ENCODE results near the gene ANKRD40CL.
A peak's percentile ranks its signal among the peaks of the same experiment; 100 is the strongest.
"Not testable (repeated sequence)": the region's sequence is repeated elsewhere in the genome, so short reads cannot be mapped to it uniquely, and the experiment has no call there.

Gene ANKRD40CL

DNA sequence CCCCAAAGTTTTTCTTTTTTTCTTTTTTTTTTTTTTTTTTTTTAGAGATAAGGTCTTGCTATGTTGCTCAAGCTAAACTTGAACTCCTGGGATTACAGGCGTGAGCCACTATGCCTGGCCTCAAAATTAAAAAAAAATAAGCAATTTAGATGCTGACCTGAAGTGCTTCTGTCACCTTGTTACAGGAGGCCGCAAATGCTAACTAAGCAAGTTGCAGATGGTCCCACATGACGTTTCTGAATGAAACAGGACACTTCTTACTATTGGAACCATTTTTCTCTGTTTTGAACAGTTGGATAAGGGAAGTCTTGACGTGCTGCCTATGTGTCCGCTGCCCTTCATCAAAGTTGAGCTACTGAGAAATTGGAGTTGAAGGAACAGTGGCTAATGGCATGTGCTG is 8.8 kb downstream of the ANKRD40CL start:
- no peak for DNase-seq

DNA sequence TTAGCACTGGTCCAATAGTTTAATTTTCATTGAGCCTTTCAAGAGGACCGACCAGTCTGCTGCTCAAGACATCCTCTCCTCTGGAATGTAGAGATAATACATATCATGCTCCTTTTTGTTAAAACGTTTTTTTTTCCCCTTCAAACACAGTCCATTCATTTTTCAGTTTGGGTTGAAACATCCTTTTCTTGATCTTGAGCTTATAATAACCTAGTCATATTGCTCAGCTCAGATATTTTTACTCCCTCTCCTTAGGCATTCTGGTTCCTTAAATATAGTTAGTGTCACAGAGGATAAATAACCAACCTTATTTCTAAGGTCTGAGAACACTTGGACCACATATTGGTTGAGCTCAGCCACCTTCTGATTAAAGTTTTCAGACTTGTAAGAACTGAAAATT is 12.8 kb downstream of the ANKRD40CL start:
- DNase-seq: no peak

DNA sequence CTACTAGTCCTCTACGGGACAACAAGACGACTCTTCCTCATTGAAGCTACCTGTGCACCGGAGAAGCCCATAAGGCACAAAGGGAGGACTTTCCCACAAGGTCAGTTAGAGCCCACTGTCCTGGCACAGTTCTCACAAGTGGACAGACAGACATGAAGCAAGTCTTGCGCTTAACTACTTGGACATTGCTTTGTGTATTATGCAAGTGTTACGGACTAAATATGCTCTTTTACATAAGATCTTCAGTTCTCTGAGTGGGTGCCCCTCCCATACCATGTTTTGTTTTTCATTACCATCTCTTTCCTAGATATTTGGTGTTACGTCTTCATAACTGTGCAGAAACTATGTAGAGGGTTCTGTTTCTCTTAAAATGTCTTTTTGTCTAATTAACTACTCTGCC is 18.1 kb downstream of the ANKRD40CL start:
- no peak for DNase-seq

DNA sequence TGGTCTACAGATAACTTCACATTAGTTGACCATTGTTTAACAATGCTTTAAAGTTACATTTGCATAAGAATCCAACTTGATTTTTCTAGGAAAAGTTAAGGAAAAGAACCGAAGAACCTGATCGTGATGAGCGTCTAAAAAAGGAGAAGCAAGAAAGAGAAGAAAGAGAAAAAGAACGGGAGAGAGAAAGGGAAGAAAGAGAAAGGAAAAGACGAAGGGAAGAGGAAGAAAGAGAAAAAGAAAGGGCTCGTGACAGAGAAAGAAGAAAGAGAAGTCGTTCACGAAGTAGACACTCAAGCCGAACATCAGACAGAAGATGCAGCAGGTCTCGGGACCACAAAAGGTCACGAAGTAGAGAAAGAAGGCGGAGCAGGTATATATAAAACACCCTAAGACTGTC is 21.7 kb downstream of the ANKRD40CL start:
- no peak for DNase-seq

DNA sequence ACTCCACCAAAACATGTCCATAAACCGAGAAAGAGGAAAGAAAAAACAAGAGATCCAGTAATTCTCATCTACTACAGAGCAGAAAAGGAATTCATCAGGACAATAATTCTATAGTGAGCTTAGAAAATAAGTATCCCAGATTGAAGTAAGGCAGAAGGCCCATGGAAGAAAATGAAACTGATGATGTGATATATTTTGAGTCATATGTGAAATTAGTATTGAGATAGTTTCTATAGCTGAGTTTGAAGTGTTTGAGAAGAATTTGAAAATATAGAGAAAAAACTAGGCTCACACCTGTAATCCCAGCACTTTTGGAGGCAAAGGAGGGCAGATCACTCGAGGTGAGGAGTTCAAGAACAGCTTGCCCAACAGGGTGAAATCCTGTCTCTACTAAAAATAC is 28.2 kb downstream of the ANKRD40CL start:
- DNase-seq: no peak

DNA sequence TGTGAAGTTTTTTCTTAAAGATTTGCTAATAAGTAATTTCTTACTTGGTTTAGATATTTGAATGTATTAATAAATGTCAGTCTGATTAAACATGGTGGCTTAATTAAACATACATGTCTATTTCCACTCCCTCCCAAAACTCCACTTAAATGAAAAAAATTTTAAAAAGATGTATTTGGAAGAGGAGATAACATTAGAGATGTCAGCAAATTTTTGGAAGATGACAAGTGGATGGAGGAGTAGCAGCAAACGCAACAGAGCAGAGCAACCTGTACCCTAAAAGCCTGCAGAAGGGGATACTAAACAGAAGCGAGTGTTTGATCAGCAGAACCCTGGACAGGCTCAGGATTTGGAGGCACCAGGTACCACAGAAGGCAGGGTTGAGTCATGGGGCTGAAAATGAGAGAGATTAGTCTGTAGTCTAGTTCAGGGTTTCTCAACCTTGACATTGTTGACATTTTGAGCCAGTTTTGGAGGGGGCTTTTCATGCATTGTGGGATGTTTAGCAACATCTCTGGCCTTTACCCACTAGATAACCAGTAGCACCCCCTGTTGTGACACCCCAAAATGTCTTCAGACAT is 30.1 kb downstream of the ANKRD40CL start:
- DNase-seq: no peak

DNA sequence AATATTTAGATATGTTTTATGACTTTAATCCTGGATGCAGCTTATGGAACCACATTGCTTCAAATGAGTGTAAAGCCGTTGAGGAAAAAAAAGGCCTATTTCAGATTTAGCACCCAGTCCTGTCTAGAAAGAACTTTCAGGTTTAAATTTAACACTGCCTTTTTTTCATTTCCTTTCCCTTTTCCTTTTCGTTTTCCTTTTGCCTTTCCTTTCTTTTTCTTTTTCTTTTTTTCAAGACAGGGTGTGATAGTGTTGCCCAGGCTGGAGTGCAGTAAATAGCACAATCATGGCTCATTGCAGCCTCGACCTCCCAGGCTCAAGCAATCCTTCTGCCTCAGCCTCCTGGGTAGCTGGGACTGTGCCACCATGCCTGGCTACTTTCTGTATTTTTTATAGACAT is 32.0 kb downstream of the ANKRD40CL start:
- no peak for DNase-seq

DNA sequence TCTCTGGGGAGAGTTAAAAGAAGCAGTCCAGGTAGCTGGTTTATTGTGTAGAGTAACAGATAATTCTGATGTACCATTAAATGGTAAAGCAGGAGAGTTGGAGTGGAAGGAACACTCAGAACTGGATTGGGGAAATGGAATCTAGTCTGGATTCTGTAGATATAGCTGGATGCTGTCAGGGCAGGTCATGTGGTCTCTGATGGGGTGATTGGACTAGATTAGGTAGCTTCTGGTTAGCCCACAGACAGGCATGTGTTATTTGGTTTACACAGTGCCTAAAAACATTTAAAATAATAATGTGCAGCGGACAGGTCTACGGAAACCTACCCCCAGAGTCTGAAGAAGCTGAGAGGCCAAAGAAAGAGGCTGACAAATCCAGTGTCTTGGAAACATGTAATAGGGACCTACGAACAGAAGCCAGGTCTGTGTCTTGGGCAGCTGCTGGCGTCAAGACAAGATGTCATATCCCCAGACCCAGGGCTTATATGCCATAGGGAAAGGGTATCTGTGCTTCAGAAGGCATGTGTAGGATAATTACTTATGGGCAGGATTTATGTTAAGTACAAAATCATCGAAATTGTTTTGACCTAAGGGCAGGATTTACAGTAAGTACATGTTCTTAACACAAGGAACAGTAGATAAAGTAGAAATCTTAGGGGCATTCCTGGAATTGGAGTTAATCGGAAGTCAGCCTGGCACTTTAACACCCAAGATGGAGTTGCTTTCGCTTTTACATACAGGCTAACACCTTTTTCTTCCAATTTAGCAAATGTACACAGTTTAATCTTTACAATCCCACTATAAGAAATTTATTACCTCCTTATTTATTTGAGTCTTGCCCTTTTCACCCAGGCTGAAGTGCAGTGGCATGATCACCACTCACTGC is 35.5 kb downstream of the ANKRD40CL start:
- DNase-seq: no peak

DNA sequence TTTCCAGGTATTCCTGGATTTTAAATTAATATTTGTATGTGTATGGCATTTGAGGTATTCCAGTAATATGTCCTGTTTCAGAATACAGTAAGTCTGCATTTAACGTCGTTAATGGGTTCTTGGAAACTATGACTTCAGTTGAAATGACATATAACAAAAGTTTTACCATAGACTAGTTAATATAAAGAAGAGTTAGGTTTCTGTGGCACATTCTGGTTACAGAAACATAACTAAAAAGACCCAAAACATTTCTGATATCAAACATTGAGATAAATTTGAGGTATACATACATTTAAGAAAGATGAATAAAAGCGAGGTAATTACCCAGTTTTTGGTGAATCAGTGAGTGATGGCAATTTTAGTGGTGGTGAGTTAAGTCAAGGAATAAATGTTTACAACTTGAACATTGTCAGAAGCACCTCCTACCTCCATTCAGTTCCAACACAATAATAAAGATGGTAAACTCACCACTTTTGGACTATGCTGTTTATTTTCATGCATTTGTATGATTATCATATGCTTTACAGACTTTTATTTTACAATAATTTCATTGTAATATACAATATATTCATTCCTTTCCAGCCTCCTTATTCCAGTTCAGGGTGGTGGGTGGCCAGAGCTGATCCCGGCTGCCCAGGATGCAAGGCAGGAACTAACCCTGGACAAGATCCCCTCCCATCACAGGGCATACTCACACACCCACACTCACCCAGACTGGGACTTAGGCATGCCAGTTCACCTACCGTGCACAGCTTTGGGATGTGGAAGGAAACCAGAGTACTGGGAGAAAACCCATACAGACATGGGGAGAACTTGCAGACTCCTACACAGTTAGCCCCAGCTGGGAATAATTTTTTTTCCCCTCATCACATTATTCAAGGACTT is 38.2 kb downstream of the ANKRD40CL start:
- DNase-seq: no peak

DNA sequence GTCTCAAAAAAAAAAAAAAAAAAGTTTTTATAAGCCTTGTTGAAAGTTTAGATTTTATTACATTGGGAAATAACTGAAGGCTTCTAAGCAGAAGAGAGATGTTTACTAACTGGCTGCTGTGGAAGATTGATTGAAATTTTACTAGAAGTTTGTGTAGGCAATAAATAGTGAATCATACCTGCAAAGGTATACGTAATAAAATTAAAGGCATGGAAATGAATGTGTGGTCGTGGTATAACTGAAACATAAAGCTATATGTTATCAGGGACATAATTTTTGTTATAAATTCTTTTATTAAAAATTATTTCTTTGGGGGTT is 39.2 kb downstream of the ANKRD40CL start:
- no peak for DNase-seq

DNA sequence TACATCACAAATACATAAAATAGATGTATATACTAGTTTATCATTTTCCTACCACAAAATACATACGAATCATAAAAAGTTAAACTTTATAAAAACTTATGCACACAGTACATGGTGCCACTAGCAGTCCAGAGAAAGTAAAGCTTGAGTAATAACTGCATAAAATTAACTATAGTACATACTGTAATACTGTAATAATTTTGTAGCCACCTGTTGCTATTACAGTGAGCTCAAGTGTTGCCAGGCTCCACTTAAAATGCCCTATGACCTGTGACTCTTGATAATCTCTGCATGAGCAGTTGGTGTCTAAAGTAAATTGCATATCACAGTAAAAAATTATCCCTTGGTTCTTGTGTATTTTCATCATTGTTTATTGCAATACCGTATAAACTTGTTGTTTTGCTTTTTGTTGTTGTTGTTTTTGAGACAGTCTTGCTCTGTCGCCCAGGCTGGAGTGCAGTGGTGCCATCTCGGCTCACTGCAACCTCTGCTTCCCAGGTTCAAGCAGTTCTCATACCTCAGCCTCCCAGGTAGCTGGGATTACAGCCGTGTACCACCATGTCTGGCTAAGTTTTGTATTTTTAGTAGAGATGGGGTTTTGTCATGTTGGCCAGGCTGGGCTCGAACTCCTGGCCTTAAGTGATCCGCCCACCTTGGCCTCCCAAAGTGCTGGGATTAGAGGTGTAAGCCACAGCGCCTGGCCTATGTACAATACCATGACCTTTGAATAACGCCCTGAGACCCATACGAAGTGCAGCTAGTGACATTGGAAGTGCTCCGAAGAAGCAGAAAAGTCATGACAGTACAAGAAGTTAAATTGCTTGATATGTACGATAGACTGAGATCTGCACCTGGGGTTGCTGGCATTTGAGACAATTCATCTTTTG is 41.3 kb downstream of the ANKRD40CL start:
- DNase-seq: no peak

DNA sequence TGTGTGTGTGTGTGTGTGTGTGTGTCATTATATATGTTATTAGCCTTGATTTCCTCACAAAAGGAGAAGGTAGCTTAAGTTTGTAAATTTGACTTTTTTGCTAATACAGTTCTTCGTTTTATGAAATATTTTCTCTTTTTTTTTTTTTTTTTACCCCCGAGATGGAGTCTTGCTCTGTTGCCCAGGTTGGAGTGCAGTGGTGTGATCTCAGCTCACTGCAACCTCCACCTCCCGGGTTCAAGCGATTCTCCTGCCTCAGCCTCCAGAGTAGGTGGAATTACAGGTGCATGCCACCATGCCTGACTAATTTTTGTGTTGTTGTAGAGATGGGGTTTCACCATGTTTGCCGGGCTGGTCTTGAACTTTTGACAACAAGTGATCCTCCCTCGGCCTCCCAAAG is 42.7 kb downstream of the ANKRD40CL start:
- not testable (repeated sequence) for DNase-seq

DNA sequence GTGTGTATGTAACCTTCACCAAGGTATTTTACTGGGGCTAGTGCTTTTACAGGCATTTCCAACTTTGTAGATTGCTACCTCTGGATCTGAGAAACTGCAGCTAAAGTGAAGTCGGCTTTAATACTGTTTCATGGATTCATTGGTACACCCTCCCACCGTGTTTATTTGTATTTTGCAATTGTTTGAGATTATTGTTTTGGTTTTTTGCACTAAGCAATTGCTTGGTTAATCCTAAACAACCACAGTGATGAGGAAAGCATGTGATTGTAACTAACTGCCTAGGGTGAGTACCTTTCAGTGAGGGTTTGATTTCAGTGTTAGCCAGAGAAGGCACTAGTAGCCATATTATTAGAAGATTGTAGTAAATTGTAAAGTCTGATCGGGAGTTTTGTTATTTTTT is 44.6 kb downstream of the ANKRD40CL start:
- DNase-seq: no peak

DNA sequence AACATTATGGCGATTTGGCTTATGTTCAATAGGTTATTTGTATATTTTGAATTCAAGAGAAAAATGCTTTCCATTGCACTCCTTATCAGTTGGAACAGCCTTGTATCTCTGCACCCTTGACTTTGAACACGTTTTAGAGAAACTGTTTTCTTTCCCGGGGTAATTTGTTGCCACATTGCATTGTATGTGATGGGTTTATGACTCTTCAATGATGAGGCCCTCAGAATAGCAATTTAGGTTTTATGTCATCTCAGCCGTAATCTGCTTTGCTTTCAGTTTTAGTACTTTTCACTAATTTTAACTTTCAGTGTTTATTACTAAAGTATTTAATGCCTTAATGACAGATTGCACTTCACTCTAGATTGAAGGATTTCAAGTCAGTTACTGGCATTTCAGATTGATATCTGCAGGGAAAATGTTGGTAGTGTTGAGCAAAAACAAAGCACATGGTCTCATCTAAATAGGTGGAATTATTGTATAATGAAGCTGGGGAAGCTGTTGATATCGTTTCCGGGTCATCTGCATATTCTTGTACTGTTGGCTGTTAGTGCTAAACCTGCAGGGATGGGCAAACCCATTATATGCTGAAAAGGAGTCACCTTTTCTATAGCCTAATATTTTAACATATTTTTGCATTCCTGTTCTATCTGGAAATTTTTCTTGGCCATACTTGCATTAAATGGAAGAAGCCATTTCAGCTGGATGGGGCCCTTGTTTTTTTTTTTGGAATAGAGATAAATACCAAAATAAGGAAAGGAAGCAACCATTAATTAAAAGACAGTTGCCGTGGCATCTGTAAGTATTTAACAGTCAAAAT is 45.9 kb downstream of the ANKRD40CL start:
- no peak for DNase-seq

DNA sequence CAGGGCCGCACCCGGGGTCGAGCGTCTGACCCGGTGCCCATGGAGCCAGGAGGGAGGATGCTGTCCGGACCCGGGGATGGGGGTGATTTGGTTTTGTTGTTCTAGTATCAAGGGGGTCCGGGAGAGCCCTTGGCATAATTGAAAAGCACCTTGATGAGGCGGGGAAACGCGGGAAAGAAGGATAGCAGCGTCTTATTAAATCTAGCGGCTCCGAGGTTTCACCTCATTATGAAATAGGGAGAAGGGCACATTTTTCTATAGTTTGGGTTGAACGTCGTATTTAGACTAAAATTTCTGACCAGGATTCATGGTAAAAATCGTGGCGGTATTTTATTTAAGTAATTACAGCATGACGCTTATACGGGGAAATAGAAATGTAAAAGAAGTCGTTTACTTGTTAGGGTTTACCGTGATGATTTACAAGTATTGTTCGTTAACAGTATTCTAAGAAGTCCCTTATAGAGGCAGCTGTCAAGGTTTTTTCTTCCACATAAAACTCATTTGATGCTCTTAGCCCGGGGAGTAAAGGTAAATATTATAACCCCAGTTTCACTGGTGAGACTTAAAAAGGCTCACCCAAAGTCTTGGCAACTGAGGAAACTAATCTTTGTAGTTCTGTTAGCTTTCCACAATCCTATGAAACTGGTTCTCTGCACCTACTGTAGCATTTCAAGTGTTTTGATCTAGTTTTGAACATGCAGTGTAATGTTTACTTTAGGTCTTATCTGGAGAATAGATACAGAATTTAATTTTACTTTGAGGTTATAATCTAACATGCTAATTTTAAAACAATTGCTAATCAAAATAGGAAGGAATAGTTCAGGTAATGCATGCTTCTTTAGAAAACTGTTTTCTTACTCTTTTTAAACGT is 47.2 kb downstream of the ANKRD40CL start:
- no peak for DNase-seq

DNA sequence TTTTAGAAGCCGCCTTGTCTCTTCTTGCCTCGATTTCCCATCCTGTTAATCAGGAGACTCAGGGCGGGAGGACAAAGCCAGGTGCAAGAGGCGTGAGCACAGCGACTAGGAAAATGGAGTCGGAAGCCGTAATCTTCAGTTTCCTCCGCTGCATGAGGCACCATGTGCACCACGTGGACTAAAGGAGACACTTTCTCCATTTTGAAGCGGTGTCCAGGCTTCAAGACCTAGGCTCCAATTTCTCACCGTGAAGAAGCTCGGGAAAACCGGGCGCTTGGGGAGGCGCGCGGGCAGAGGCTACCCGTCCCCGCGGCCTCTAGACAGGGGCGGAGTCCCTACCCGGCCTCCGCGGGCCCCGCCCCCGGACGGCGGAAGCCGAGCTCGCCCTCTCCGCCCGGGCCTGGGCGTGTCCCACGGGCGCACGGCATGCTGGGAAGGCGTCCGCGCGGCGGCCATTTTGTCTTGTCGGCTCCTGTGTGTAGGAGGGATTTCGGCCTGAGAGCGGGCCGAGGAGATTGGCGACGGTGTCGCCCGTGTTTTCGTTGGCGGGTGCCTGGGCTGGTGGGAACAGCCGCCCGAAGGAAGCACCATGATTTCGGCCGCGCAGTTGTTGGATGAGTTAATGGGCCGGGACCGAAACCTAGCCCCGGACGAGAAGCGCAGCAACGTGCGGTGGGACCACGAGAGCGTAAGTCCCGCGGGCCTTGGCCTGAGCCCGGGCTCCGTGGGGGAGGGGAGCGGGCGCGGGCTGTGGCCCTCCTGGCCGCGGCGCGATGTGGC is 48.0 kb downstream of the ANKRD40CL start, which contains the start of gene LUC7L3:
LUC7L3 (plus strand) TSS at position 460 of the 780 bp plus-strand sequence; CDS start at position 590, 130 bp downstream.
- DNase-seq: peak; percentile 98

DNA sequence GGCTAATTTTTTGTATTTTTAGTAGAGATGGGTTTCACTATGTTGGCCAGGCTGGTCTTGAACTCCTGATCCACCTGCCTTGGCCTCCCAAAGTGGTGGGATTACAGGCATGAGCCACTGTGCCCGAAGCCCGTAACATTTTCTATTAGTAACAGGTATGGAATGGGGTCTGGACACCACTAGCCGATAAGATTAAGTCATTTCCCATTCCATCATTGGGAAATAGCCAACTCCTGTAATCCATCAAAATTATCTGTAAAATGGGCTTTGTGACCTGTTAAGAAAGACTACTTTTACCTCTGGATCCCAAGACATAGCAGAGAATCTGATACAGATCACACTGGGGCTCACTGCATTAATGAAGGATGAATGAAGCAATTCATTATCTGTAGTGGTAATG is 51.8 kb downstream of the ANKRD40CL start:
- DNase-seq: no peak

DNA sequence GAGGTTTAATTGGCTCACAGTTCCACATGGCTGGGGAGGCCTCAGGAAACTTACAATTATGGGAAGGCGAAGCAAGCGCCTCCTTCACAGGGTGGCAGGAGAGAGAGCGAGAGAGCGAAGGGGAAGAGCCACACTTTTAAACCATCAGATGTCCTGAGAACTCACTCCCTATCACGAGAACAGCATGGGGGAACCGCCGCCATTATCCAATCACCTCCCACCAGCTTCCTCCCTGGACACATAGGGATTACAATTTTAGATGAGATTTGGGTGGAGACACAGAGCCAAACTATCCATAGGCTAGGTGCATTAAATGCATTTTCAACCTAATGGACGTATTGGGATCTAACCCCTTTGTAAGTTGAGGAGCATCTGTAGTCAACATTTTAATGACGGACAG is 54.7 kb downstream of the ANKRD40CL start:
- DNase-seq: no peak
